GM19455 (cell line): Measurements from ENCODE around the gene SIGLEC8.
"Not testable (repeated sequence)": the region's sequence is repeated elsewhere in the genome, so short reads cannot be mapped to it uniquely, and the experiment has no call there.

Source experiments
- ATAC-seq: cut with Tn5 transposase; IDR thresholded peaks from one replicate; pipeline ENCODE4 v1.9.1; 2021; ENCODE audit not compliant: unreplicated experiment

The SIGLEC8 gene

GRCh38 chr19:51458051-51458645 is at the start of gene SIGLEC8:
Gene SIGLEC8 (minus strand): TSS chr19:51458454. CDS start chr19:51458387, 67 bp downstream.
- no peak for ATAC-seq

DNA sequence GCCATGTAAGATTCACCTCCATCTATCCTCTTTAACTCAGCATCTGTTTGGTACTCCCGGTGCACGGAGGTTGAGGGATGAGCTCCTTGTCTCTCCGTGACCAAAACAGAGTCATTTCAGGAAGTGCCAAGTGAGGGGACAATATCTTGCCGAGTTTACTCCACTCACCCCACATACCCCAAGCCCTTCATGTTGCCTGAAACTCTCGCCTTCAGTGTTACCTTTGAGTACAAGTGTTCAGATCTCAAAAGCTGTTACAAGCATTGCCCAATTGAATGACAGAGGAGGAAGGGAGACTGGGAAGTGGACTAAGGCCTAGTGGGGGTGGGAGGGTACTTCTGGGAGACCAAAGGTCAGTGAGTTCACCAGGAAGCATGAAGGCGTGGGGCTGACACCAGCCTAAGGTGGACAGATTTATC is 49.4 kb upstream of the SIGLEC8 start:
- ATAC-seq = no peak

DNA sequence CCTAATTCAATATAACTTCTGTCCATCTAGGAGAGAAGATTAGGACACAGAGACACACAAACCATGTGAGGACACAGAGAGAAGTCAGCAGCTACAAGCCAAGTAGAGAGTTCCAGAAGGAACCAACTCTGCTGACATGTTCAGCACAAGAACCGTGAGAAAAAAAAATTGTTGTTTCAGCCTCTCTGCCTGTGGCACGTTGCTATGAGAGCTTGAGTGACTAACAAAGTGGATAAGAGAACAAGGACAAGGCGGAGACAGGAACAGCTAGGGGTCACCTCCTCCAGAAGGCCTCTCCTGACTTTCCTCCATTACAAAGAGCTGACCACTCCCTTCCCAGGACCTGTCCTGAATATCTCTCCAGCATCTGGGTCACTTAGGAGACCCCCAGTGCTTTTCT is 48.9 kb upstream of the SIGLEC8 start:
- no peak for ATAC-seq

GRCh38 chr19:51505904-51506303 is 47.6 kb upstream of the SIGLEC8 start:
- no peak for ATAC-seq

DNA sequence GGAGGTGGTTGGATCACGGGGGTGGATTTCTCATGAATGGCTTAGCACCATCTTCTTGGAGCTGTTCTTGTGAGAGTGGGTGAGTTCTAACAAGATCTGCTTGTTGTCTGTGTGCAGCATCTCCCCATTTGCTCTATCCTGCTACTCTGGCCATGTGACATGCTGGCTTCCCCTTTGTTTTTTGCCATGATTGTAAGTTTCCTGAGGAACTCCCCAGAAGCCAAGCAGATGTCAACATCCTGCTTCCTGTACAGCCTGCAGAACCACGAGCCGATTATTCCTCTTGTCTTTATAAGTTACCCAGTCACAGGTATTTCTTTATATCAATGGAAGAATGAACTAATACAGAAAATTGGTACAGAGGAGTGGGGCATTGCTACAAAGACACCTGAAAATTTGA is 45.6 kb upstream of the SIGLEC8 start:
- ATAC-seq = no peak

- no peak for ATAC-seq
Observed at GRCh38 chr19:51503286-51503817, 45.1 kb upstream of the SIGLEC8 start.

DNA sequence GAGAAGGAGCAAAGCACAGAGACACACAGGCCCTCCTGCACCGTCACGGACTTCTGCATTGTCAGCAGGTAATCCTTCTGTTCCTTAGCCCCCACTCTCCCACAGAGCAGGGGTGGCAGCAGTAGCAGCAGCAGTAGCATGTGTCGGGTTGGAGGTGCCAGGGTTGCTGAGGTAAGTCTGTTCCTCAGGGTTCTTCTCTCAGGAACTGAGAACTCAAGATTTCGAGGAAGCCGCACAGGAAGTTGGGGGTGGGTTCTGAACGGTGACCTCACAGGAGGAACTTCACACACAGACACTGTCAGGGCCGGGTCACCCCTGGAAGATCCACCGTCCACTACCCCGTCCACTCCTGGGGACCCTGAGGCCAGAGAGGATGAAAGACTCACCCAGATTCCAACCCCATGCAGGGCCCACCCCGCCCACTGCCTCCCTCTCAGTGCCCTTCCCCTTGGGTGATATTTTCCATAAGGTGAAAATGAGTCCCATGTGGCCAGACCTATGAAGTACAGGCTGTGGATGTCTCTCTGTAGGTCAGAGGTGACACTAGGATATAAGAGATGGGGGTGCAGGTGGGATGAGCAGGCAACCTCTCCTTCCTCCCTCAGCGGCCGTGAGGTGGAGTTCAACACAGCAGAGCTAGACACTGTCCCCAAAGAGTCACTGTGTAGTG is 43.5 kb upstream of the SIGLEC8 start, which contains the start of gene SIGLEC12:
Gene SIGLEC12 (minus strand): TSS at position 207 of the 670 bp plus-strand sequence. CDS start 67 bp downstream, at position 140.
- no peak for ATAC-seq

GRCh38 chr19:51500931-51501330 is 42.7 kb upstream of the SIGLEC8 start:
- not testable (repeated sequence) for ATAC-seq

DNA sequence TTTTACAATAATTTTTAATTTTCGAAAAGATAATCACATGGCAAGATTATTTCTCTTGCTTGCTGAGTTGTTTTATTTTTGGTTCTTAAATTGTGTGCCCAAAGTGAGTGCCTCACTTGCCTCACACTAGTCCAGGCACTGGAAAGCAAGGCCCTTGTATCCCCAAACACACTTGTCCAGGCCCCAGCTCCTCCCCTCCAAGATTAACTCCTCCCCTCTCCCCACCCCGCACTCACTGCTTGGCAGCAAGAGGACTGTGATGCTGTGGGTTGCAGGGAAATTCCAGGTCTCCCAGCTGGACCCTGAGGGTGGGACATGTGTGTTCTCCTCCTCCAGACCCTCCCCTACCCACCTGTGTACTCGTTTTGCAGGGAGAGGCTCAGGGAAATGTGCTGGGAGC is 39.4 kb upstream of the SIGLEC8 start:
- no peak for ATAC-seq

GRCh38 chr19:51493776-51494175 is 35.5 kb upstream of the SIGLEC8 start:
- no peak for ATAC-seq

DNA sequence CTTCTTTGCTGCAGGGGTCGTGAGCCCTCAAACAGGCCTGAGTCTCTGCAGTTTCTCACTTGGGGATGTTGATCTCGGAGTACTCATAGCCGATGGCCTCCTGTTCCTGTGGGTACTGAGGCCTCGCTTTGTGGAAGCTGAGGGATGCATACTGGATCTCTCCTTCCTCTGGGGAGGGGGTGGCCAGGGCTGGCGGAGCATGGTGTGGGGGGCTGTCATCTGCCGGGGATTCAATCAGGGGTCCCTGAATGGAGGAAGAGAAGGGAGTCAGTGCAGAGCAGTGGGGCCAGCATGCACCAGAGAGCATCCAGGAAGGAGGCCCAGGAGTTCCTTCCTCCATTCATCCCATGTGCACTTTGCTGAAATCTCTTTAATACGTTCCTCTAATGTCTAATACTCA is 33.3 kb upstream of the SIGLEC8 start:
- no peak for ATAC-seq

- ATAC-seq = no peak
Observed at GRCh38 chr19:51490676-51491075, 32.4 kb upstream of the SIGLEC8 start.

DNA sequence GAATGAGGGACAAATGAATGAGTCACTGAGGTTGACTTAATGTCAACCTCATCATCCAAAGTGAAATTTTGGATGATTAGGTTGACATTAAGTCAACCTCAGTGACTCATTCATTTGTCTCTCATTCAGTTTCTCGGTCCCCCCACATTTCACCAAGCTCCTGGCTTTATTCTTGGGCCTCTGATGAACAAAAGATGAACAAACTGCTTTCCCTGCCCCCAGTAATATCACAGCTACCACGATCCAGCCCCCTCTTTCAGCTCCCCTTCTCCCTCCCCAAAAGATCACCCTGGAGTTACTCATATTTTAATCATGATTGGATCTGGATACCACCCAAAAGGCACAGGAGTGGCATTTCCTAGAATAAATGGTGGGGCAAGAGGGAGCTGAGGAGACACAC is 30.9 kb upstream of the SIGLEC8 start:
- no peak for ATAC-seq

GRCh38 chr19:51488491-51488890 is 30.2 kb upstream of the SIGLEC8 start:
- no peak for ATAC-seq

GRCh38 chr19:51485960-51486660 is 27.9 kb upstream of the SIGLEC8 start:
- ATAC-seq = no peak

GRCh38 chr19:51480590-51480989 is 22.3 kb upstream of the SIGLEC8 start:
- no peak for ATAC-seq

GRCh38 chr19:51479531-51480331 is 21.5 kb upstream of the SIGLEC8 start:
- no peak for ATAC-seq

DNA sequence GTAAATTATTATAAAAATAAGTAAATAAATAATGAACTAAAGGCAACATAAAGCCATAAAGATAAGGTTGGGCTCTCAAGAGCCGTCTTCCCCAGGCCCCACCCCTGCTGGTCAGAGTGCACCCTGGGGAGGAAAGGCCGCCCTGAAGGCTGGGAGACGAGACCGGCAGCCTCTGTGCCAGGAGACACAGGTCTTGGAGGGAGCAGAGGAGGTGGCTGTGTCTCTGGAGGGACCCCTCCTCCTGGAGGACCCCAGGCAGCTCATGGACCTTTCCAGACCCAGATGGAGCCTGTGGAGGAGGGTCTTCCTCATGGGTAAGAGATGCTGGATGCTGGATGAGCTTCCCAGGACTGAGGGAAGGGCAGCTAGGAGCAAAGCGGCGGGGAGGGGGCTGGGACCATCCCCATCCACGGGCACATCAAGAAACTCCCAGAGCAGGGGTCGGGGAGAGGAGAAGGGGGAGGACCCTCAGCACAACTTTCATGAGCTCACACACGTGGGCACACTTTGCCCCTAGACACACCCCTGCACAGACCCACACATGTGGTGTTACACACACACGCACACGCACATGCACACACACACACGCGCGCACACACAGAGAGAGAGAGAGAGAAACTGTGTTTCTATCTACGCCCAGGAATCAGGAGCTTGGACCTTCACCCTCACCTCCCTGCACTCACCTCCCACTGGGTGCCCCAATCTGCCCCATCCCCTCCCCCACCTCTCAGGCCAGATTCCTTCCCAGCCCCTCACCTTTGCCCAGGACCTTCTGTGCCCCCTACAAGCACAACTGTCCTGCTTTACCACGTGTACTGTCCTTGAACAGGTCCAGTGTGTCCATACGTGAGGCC is 20.4 kb upstream of the SIGLEC8 start, which contains the start of gene CEACAM18:
Gene CEACAM18 (plus strand): TSS at position 159 of the 854 bp plus-strand sequence.
- no peak for ATAC-seq

DNA sequence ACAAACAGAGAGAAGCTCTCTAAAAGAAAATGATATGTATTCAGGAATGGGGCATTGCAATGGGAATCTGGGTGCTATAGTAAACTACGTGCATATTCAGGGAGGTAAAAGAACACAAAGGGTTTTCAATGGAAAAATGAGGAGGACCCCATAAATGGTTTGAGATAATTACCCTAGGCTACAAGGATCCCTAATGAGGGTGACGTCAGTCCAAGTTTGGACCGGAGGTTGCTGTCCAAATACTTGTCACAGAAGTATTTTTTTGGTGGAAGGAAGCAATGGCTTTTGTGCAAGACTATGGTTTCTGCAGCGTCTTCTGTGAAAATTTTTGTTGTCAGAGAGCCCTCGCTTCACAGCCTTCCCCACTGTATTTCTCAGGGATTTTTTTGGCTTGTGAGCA is 19.1 kb upstream of the SIGLEC8 start:
- no peak for ATAC-seq

GRCh38 chr19:51476164-51476563 is 17.9 kb upstream of the SIGLEC8 start:
- no peak for ATAC-seq
